Sigmoid colon (tissue), 7 donors: ENCODE data around the gene MYRF. TPM values are rescaled to one million over a fixed set of nuclear protein-coding genes. Genes with fewer than 3 reads are reported as not detected.

Experiments
- DNase-seq: peaks from one replicate; pipeline ENCODE4 v3.0.0-alpha.2; 2019
- H3K27ac ChIP-seq, 4 donors: fragments of 200-600 bp; sonication (generic); one replicate each; pipeline ENCODE4 v1.5.1; 2016 to 2019; ENCODE audit warnings: mild to moderate bottlenecking in 1 of 4
- H3K27me3 ChIP-seq, 3 donors: fragments of 200-600 bp; sonication (generic); one replicate each; pipeline ENCODE4 v1.5.1; 2019; ENCODE audit warnings: mild to moderate bottlenecking in 1 of 3
- H3K36me3 ChIP-seq, 4 donors: fragments of 200-600 bp; sonication (generic); one replicate each; pipeline ENCODE4 v1.5.1; 2016 to 2019
- H3K4me1 ChIP-seq, 4 donors: fragments of 200-600 bp; sonication (generic); one replicate each; pipeline ENCODE4 v1.5.1; 2017 to 2019
- H3K4me3 ChIP-seq, 4 donors: fragments of 200-600 bp; sonication (generic); one replicate each; pipeline ENCODE4 v1.5.1; 2017 to 2019; ENCODE audit warnings: mild to moderate bottlenecking in 2 of 4, moderate library complexity in 1 of 4
- H3K9me3 ChIP-seq, 4 donors: fragments of 200-600 bp in 3 of 4; sonication (generic) in 3 of 4; one replicate each; pipeline versions ENCODE4 v1.5.1 to v1.6.1; 2013 to 2019
- EP300 ChIP-seq, 4 donors: sonication (generic); formaldehyde crosslinking; IDR thresholded peaks; one replicate each; pipeline ENCODE4 v1.6.1; 2017; ENCODE audit warnings: antibody characterized with exemption in 4 of 4
- POLR2A ChIP-seq, 2 donors: fragments of 450-650 bp; IDR thresholded peaks; one replicate each; pipeline ENCODE4 v1.6.1; 2016; ENCODE audit warnings: antibody characterized with exemption in 2 of 2, mild to moderate bottlenecking in 2 of 2, moderate library complexity in 2 of 2
- POLR2AphosphoS5 ChIP-seq, 4 donors: sonication (generic); formaldehyde crosslinking; IDR thresholded peaks; one replicate each; pipeline ENCODE4 v1.6.1; 2017; ENCODE audit warnings: antibody characterized with exemption in 4 of 4
- WGBS, 2 donors: extraction: QIAGEN DNeasy Blood & Tissue Kit; methylation state at CpG; one replicate each; pipeline ENCODE4 v1.1.7; 2013; 5-methylcytosine and 5-hydroxymethylcytosine counted together
- intact Hi-C: fragments of 100-400 bp; cut with DNase I; formaldehyde crosslinking; loops from one replicate; pipeline ENCODE4 v1.15.1; 2023
- polyA plus RNA-seq, 3 donors: library from polyadenylated mRNA; stranded (reverse); fragments of 200-250 nt; gene quantifications; one replicate each; pipeline ENCODE4 v1.2.3, GENCODE V29; 2013
- total RNA-seq, 4 donors: library from RNA; depleted of rRNA; stranded (reverse); fragments of >200 nt; gene quantifications; one replicate each; pipeline ENCODE4 v1.1.0, GENCODE V29; 2016
- TF ChIP-seq, protein P1 (sequence below), 4 experiments: fragments of 450-650 bp in 3 of 4; fragments of 200-600 bp in 1 of 4; IDR thresholded peaks; one replicate each; pipeline ENCODE4 v1.5.1; 2016 to 2019; ENCODE audit warnings: antibody characterized with exemption in 4 of 4, mild to moderate bottlenecking in 3 of 4, moderate library complexity in 2 of 4
- donor health status: healthy with polysubstance abuse.
- donor health status: Bipolar disorder and iron deficiency.
- donor health status: healthy.

MYRF gene
- total and polyA plus RNA-seq, 7 donors, result under 0.01 to 6.4 (median 0.66) TPM

DNA sequence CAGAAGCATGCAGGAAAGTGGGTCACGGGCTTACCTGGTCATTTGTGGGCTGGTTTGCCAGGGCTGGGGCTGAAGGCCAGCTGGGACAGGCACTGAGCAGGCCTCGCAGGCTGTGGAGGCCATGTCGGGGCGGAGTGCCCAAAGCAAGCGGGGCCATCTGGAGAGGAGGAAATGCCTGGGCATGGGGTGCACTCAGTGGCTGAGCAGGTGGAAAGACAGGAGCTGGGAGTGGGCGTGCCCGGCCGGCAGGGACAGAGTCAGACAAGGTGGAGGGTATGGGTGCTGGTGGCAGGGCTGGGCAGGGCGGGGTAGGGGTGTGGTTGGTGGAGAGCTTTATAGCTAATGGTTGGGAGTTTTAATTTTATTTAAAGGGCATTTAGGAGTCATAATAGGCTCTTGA lies 44.9 kb upstream of the MYRF start:
- Histone ChIP-seq H3K9me3 (no peaks in the 10 kb centered on the region), H3K4me1 (no peaks in the 10 kb centered on the region), H3K27me3 (no peaks in the 10 kb centered on the region), H3K36me3 (no peaks in the 10 kb centered on the region), H3K27ac (no peak overlapping the region), H3K4me3 (no peak overlapping the region)
- WGBS, 2 donors, result 19 to 76% methylated on average over 9 of the region's 9 CpGs
- no peak for TF ChIP-seq EP300 (IDR thresholded peaks at IDR 0.05)
- TF ChIP-seq POLR2AphosphoS5 (IDR thresholded peaks at IDR 0.05), result no peak
- TF ChIP-seq, protein P1, sequence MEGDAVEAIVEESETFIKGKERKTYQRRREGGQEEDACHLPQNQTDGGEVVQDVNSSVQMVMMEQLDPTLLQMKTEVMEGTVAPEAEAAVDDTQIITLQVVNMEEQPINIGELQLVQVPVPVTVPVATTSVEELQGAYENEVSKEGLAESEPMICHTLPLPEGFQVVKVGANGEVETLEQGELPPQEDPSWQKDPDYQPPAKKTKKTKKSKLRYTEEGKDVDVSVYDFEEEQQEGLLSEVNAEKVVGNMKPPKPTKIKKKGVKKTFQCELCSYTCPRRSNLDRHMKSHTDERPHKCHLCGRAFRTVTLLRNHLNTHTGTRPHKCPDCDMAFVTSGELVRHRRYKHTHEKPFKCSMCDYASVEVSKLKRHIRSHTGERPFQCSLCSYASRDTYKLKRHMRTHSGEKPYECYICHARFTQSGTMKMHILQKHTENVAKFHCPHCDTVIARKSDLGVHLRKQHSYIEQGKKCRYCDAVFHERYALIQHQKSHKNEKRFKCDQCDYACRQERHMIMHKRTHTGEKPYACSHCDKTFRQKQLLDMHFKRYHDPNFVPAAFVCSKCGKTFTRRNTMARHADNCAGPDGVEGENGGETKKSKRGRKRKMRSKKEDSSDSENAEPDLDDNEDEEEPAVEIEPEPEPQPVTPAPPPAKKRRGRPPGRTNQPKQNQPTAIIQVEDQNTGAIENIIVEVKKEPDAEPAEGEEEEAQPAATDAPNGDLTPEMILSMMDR (IDR thresholded peaks at IDR 0.05), result no peak
- no peak for TF ChIP-seq POLR2A (IDR thresholded peaks at IDR 0.05)
- no peak for DNase-seq
- intact Hi-C loops, result no loop called here

DNA sequence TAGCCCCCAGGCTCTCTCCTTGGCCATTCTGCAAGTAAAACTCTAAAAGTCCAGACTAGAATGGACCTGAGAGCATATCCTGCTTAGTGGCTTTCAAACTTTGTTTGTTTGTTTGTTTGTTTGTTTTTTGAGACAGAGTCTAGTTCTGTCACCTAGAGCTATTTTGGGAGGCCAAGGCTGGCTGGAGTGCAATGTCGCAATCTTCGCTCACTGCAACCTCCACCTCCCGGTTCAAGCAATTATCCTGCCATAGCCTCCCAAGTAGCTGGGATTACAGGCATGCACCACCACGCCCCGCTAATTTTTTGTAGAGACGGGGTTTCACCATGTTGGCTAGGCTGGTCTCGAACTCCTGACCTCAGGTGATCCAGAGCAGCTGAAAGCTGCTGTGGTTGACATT lies 43.3 kb upstream of the MYRF start:
- Histone ChIP-seq H3K36me3 (no peaks in the 10 kb centered on the region), H3K4me1 (no peaks in the 10 kb centered on the region), H3K27ac (no peak overlapping the region), H3K27me3 (no peaks in the 10 kb centered on the region), H3K4me3 (no peak overlapping the region), H3K9me3 (no peaks in the 10 kb centered on the region)
- TF ChIP-seq, protein P1 (IDR thresholded peaks at IDR 0.05), result no peak
- no peak for TF ChIP-seq EP300 (IDR thresholded peaks at IDR 0.05)
- no peak for TF ChIP-seq POLR2AphosphoS5 (IDR thresholded peaks at IDR 0.05)
- TF ChIP-seq POLR2A (IDR thresholded peaks at IDR 0.05), result no peak
- WGBS, 2 donors, result 93 to 95% methylated on average over 7 of the region's 7 CpGs
- no peak for DNase-seq
- intact Hi-C loops, result no loop called here

DNA sequence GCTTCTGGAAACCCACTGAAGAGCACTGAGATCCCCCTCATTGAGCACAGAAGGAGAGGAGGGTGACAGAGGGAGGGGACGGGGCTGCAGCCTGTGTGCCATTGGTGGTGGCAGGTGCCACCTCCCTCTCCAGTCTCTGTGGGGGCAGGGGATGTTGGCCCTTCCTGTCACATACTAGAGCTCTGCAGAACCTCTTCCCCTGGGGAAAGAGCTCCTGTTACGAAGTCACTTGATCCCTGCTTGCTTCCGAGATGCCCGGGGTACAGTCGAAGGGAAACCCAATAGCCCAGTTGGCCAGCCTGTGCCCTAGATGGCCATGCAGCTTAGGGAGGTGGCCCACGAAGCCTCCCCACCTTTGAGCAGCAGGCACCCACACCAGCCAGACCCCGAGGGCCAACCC lies 42.9 kb upstream of the MYRF start:
- H3K27ac ChIP-seq, result no peak overlapping the region
- 77 to 86% methylated on average over 7 of the region's 7 CpGs for whole genome bisulfite sequencing, 2 donors
- H3K36me3 ChIP-seq, result no peaks in the 10 kb centered on the region
- TF ChIP-seq POLR2A (IDR thresholded peaks at IDR 0.05) (no peak), POLR2AphosphoS5 (IDR thresholded peaks at IDR 0.05) (no peak), EP300 (IDR thresholded peaks at IDR 0.05) (no peak)
- TF ChIP-seq, protein P1 (IDR thresholded peaks at IDR 0.05), result no peak
- H3K9me3 ChIP-seq, result no peaks in the 10 kb centered on the region
- intact Hi-C loops, result no loop called here
- no peaks in the 10 kb centered on the region for H3K27me3 ChIP-seq
- no peak overlapping the region for H3K4me3 ChIP-seq
- no peaks in the 10 kb centered on the region for H3K4me1 ChIP-seq
- no peak for DNase-seq

DNA sequence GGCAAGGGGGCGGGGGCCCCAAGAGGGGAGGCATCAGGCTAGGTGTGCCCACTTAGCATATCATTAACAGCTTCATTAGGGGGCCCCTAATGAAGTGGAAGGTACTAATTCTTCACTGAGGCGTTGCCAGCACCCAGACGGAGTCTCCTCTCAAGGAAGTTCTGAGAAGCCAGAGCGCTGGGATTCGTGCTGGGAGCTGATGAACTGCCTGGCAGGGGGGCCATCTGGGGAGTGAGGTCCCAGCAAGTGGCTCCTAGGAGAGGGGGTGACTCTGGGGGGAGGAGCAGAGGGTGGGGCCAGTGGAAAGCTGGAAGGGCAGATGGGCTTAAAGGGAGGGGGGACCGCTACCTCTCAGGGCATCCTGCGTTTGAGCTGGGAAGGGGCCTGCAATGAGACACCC lies 42.4 kb upstream of the MYRF start:
- intact Hi-C loops, result no loop called here
- H3K36me3 ChIP-seq, result no peaks in the 10 kb centered on the region
- TF ChIP-seq EP300 (IDR thresholded peaks at IDR 0.05), result no peak
- no peaks in the 10 kb centered on the region for H3K4me1 ChIP-seq
- H3K27me3 ChIP-seq, result no peaks in the 10 kb centered on the region
- H3K4me3 ChIP-seq, result no peak overlapping the region
- no peak overlapping the region for H3K27ac ChIP-seq
- WGBS, 2 donors, result 89% methylated on average over 7 of the region's 7 CpGs
- H3K9me3 ChIP-seq, result no peaks in the 10 kb centered on the region
- no peak for DNase-seq

DNA sequence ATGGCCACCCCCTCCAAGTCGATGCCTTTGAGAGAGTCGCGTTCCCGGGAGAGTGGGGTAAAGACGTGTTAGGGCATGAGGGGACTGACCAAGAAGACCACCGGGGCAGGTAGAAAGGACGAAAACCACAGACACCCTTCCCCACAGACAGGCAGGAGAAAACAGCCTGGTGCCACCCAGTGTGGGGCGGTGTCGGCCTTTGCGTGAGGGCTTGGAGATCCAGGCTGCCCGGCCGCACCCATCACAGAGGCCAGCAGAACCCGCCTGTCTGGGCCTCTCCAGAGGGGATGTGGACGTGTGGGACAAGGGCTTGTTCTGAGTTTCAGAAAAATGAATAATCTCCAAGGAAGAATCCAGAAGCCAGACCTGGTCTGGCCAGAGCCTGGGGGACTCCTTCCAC lies 41.4 kb upstream of the MYRF start:
- Histone ChIP-seq H3K27ac (no peak overlapping the region), H3K9me3 (no peaks in the 10 kb centered on the region), H3K27me3 (no peaks in the 10 kb centered on the region), H3K36me3 (no peaks in the 10 kb centered on the region), H3K4me1 (no peaks in the 10 kb centered on the region), H3K4me3 (no peak overlapping the region)
- intact Hi-C loops, result no loop called here
- WGBS, 2 donors, result 89 to 90% methylated on average over 14 of the region's 14 CpGs
- TF ChIP-seq, protein P1 (IDR thresholded peaks at IDR 0.05), result no peak
- TF ChIP-seq EP300 (IDR thresholded peaks at IDR 0.05) (no peak), POLR2AphosphoS5 (IDR thresholded peaks at IDR 0.05) (no peak), POLR2A (IDR thresholded peaks at IDR 0.05) (no peak)
- DNase-seq, result no peak
